IMR-90 (cell line): ENCODE measurements around the gene OPHN1.
"Not testable (repeated sequence)": the region's sequence is repeated elsewhere in the genome, so short reads cannot be mapped to it uniquely, and the experiment has no call there.

Experiments used
- CHD1 ChIP-seq: IDR thresholded peaks from 2 replicates; pipeline ENCODE4 v1.6.1; 2012; ENCODE audit warnings: low read depth, low read length, improper control_type of control experiment
- CTCF ChIP-seq: conservative IDR thresholded peaks from 2 replicates; pipeline ENCODE4 v1.5.1; 2012; ENCODE audit warnings: mild to moderate bottlenecking, low read depth, low read length, improper control_type of control experiment
- POLR2A ChIP-seq: IDR thresholded peaks from 2 replicates; pipeline ENCODE4 v1.6.1; 2012; ENCODE audit warnings: mild to moderate bottlenecking, low read depth, low read length
- RFX5 ChIP-seq: IDR thresholded peaks from 2 replicates; pipeline ENCODE4 v1.8.0; 2012; ENCODE audit warnings: low read depth, mild to moderate bottlenecking, low read length, moderate library complexity

GRCh38 chrX:68078801-68079200 is 354.5 kb downstream of the OPHN1 start:
- TF ChIP-seq CTCF, POLR2A, RFX5, CHD1: not testable (repeated sequence)
